ENCODE data around the gene PROM1. TPM values are rescaled to one million over a fixed set of nuclear protein-coding genes. Genes with fewer than 3 reads are reported as not detected.

PROM1 gene
- polyA plus RNA-seq, 1 donor: 22.5 TPM

DNA sequence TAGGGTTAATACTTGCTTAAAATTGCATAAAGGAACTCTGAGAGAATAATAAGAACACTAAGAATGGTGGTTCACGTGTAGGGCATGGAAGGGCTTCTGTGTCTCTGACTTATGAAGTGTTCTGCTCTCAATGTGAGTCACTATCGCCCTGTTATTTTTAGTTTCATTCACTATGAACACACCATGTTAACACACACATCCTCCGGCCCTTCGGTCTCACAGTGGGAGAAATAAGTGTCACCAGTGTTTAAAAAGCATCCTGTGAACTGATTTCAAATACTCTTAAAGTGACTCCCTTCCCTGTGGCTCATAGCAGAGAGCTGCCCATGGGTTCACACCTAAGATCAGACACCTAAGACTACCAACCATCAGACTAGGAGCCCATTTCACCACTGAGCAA lies 87.0 kb downstream of the PROM1 start:
- Histone ChIP-seq H3K36me3 (ENCODE audit: control insufficient read depth, insufficient read depth, low read length) (no peaks in the 10 kb centered on the region), H3K9me3 (ENCODE audit: control insufficient read depth, low read depth, low read length) (no peaks in the 10 kb centered on the region), H3K4me3 (ENCODE audit: low read length) (no peak overlapping the region), H3K4me1 (ENCODE audit: control insufficient read depth, insufficient read depth, low read length) (peaks cover 5% of the 10 kb centered on the region), H3K27ac (ENCODE audit: low read length) (no peak overlapping the region), H3K27me3 (ENCODE audit: control insufficient read depth, insufficient read depth, low read length) (no peaks in the 10 kb centered on the region)
- no CpG with 5 or more reads among the region's 4 CpGs for WGBS (ENCODE audit: insufficient coverage, low lambda C conversion rate)
- no peak for DNase-seq

GRCh38 chr4:15995826-15996225 lies 88.0 kb downstream of the PROM1 start:
- DNase-seq: no peak
- Histone ChIP-seq H3K27me3 (ENCODE audit: control insufficient read depth, insufficient read depth, low read length) (no peaks in the 10 kb centered on the region), H3K9me3 (ENCODE audit: control insufficient read depth, low read depth, low read length) (no peaks in the 10 kb centered on the region), H3K4me1 (ENCODE audit: control insufficient read depth, insufficient read depth, low read length) (peaks cover under 1% of the 10 kb centered on the region), H3K4me3 (ENCODE audit: low read length) (no peak overlapping the region), H3K27ac (ENCODE audit: low read length) (no peak overlapping the region), H3K36me3 (ENCODE audit: control insufficient read depth, insufficient read depth, low read length) (no peaks in the 10 kb centered on the region)
- 60% methylated on average over 1 of the region's 3 CpGs for WGBS (ENCODE audit: insufficient coverage, low lambda C conversion rate)

- Histone ChIP-seq H3K27ac (ENCODE audit: low read length) (no peak overlapping the region), H3K9me3 (ENCODE audit: control insufficient read depth, low read depth, low read length) (no peaks in the 10 kb centered on the region), H3K4me3 (ENCODE audit: low read length) (no peak overlapping the region), H3K27me3 (ENCODE audit: control insufficient read depth, insufficient read depth, low read length) (no peaks in the 10 kb centered on the region), H3K36me3 (ENCODE audit: control insufficient read depth, insufficient read depth, low read length) (peaks cover 2% of the 10 kb centered on the region), H3K4me1 (ENCODE audit: control insufficient read depth, insufficient read depth, low read length) (no peaks in the 10 kb centered on the region)
- 83% methylated on average over 1 of the region's 2 CpGs for WGBS (ENCODE audit: insufficient coverage, low lambda C conversion rate)
- no peak for DNase-seq
Measured at GRCh38 chr4:15992167-15992485, 91.7 kb downstream of the PROM1 start.

DNA sequence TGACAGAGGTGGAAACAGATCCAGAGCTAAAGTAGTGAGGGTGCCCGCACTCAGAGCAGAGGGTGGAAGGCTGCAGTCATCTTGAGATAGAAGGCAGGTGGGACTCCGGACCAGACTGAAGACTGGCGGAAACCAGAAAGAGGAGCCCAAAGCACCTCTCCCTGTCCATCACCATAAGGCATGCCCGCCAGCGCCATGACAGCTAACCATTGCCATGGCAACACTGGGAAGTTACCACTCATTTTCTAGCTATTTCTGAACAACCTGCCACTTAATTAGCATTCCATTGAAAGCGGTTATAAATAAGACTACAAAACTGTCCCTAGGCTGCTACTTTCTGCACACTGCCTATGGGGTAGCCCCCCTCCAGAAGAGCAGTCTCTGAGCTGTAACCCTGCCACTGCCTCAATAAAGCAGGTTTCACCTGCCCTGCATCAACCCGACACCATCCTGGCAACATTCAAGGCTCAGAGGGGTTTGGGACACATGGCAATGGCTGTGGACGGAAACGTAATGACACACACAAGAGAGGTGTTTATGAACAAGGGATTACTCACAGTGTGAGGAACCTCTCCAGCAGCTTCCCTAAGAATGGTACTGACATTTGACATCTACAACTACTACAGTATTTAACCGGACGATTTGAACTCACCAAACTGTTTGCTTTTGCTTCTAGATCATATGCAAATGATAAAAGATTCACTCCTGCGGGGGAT lies 93.1 kb downstream of the PROM1 start:
- Histone ChIP-seq H3K4me1 (ENCODE audit: control insufficient read depth, insufficient read depth, low read length) (no peaks in the 10 kb centered on the region), H3K36me3 (ENCODE audit: control insufficient read depth, insufficient read depth, low read length) (peaks cover 9% of the 10 kb centered on the region)
- WGBS (ENCODE audit: insufficient coverage, low lambda C conversion rate): 53% methylated on average over 3 of the region's 12 CpGs

GRCh38 chr4:15989424-15989823 lies 94.4 kb downstream of the PROM1 start:
- H3K27me3 ChIP-seq (ENCODE audit: control insufficient read depth, insufficient read depth, low read length): no peaks in the 10 kb centered on the region
- H3K4me1 ChIP-seq (ENCODE audit: control insufficient read depth, insufficient read depth, low read length): no peaks in the 10 kb centered on the region
- DNase-seq: no peak
- WGBS (ENCODE audit: insufficient coverage, low lambda C conversion rate): no CpG with 5 or more reads among the region's 6 CpGs
- no peak overlapping the region for H3K27ac ChIP-seq (ENCODE audit: low read length)
- no peaks in the 10 kb centered on the region for H3K9me3 ChIP-seq (ENCODE audit: control insufficient read depth, low read depth, low read length)
- H3K4me3 ChIP-seq (ENCODE audit: low read length): no peak overlapping the region
- peaks cover 12% of the 10 kb centered on the region for H3K36me3 ChIP-seq (ENCODE audit: control insufficient read depth, insufficient read depth, low read length)

More for the DNA sequence above, 93.1 kb downstream of the PROM1 start:
- DNase-seq: no peak
- no peak overlapping the region for H3K4me3 ChIP-seq (ENCODE audit: low read length)
- no peaks in the 10 kb centered on the region for H3K9me3 ChIP-seq (ENCODE audit: control insufficient read depth, low read depth, low read length)
- H3K27me3 ChIP-seq (ENCODE audit: control insufficient read depth, insufficient read depth, low read length): no peaks in the 10 kb centered on the region
- no peak overlapping the region for H3K27ac ChIP-seq (ENCODE audit: low read length)

- H3K27me3 ChIP-seq (ENCODE audit: control insufficient read depth, insufficient read depth, low read length): no peaks in the 10 kb centered on the region
- no peaks in the 10 kb centered on the region for H3K4me1 ChIP-seq (ENCODE audit: control insufficient read depth, insufficient read depth, low read length)
- no peaks in the 10 kb centered on the region for H3K9me3 ChIP-seq (ENCODE audit: control insufficient read depth, low read depth, low read length)
- no CpG with 5 or more reads among the region's 1 CpG for WGBS (ENCODE audit: insufficient coverage, low lambda C conversion rate)
- DNase-seq: no peak
- H3K4me3 ChIP-seq (ENCODE audit: low read length): no peak overlapping the region
- peaks cover 12% of the 10 kb centered on the region for H3K36me3 ChIP-seq (ENCODE audit: control insufficient read depth, insufficient read depth, low read length)
- H3K27ac ChIP-seq (ENCODE audit: low read length): no peak overlapping the region
Measured at GRCh38 chr4:15988222-15988621, 95.6 kb downstream of the PROM1 start.

DNA sequence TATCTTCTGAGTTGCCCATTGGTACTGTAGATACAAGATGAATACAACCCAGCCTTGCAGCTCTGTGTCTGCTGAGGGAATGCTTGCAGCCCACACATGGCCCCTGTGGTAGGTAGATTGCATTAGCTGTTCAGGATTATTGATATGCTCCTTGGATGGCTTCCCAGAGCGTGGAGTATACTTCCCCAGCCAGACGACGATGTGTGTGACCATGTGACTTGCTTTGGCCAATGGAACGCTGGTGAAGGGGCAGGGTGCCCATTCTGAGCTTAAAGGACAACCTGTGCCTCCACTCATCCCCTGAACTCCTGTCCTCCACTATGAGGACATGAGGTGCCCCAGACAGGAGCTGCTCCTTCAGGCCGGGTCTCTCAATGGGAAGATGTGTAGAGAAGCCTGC lies 96.9 kb downstream of the PROM1 start:
- Histone ChIP-seq H3K4me3 (ENCODE audit: low read length) (no peak overlapping the region), H3K4me1 (ENCODE audit: control insufficient read depth, insufficient read depth, low read length) (no peaks in the 10 kb centered on the region), H3K27ac (ENCODE audit: low read length) (no peak overlapping the region), H3K27me3 (ENCODE audit: control insufficient read depth, insufficient read depth, low read length) (no peaks in the 10 kb centered on the region), H3K36me3 (ENCODE audit: control insufficient read depth, insufficient read depth, low read length) (peaks cover 16% of the 10 kb centered on the region), H3K9me3 (ENCODE audit: control insufficient read depth, low read depth, low read length) (no peaks in the 10 kb centered on the region)
- WGBS (ENCODE audit: insufficient coverage, low lambda C conversion rate): no CpG with 5 or more reads among the region's 5 CpGs
- DNase-seq: no peak

DNA sequence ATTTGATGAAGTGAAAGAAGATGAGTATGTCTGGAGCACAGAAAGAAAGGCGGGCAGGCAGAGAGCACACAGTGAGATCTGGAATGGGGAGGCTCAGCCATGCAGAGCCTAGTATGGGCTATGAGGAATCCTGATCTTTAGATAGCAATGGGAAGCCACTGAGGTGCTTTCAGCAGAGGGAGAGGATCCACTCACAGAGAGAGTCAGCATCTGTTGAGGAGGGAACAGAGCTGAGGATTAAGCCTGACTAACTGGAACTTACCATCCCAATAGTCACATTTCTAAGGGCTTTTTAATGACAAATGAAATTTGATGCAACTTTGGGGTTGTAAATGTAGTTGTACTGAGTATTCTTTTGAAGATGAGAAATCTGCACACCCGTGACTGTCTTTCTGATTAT lies 100.2 kb downstream of the PROM1 start:
- Histone ChIP-seq H3K27ac (ENCODE audit: low read length) (no peak overlapping the region), H3K4me3 (ENCODE audit: low read length) (no peak overlapping the region), H3K36me3 (ENCODE audit: control insufficient read depth, insufficient read depth, low read length) (peaks cover 14% of the 10 kb centered on the region), H3K4me1 (ENCODE audit: control insufficient read depth, insufficient read depth, low read length) (no peaks in the 10 kb centered on the region), H3K27me3 (ENCODE audit: control insufficient read depth, insufficient read depth, low read length) (no peaks in the 10 kb centered on the region), H3K9me3 (ENCODE audit: control insufficient read depth, low read depth, low read length) (no peaks in the 10 kb centered on the region)
- no CpG with 5 or more reads among the region's 2 CpGs for WGBS (ENCODE audit: insufficient coverage, low lambda C conversion rate)
- no peak for DNase-seq

GRCh38 chr4:15982842-15983524 lies 100.8 kb downstream of the PROM1 start:
- Histone ChIP-seq H3K4me1 (ENCODE audit: control insufficient read depth, insufficient read depth, low read length) (no peaks in the 10 kb centered on the region), H3K4me3 (ENCODE audit: low read length) (no peak overlapping the region), H3K36me3 (ENCODE audit: control insufficient read depth, insufficient read depth, low read length) (peaks cover 14% of the 10 kb centered on the region), H3K9me3 (ENCODE audit: control insufficient read depth, low read depth, low read length) (no peaks in the 10 kb centered on the region), H3K27ac (ENCODE audit: low read length) (no peak overlapping the region), H3K27me3 (ENCODE audit: control insufficient read depth, insufficient read depth, low read length) (no peaks in the 10 kb centered on the region)
- no peak for DNase-seq
- 100% methylated on average over 2 of the region's 8 CpGs for WGBS (ENCODE audit: insufficient coverage, low lambda C conversion rate)

GRCh38 chr4:15976456-15977447 lies 107.1 kb downstream of the PROM1 start:
- no peaks in the 10 kb centered on the region for H3K36me3 ChIP-seq (ENCODE audit: control insufficient read depth, insufficient read depth, low read length)
- no peaks in the 10 kb centered on the region for H3K27me3 ChIP-seq (ENCODE audit: control insufficient read depth, insufficient read depth, low read length)
- H3K4me1 ChIP-seq (ENCODE audit: control insufficient read depth, insufficient read depth, low read length): no peaks in the 10 kb centered on the region
- H3K27ac ChIP-seq (ENCODE audit: low read length): no peak overlapping the region
- no peak for DNase-seq
- H3K4me3 ChIP-seq (ENCODE audit: low read length): no peak overlapping the region
- no peaks in the 10 kb centered on the region for H3K9me3 ChIP-seq (ENCODE audit: control insufficient read depth, low read depth, low read length)
- WGBS (ENCODE audit: insufficient coverage, low lambda C conversion rate): no CpG with 5 or more reads among the region's 7 CpGs
